Loucy (cell line): Measurements from ENCODE around the gene CACNA1I.
A peak's percentile ranks its signal among the peaks of the same experiment; 100 is the strongest.

Experiments used
- H2AFZ ChIP-seq: fragments of 200-600 bp; sonication (generic); 2 replicates; pipeline ENCODE4 v1.6.0; 2016; ENCODE audit warnings: antibody characterized with exemption, mild to moderate bottlenecking, low read length, moderate library complexity
- H3F3A ChIP-seq: fragments of 200-600 bp; 2 replicates; pipeline ENCODE4 v1.6.0; 2016; ENCODE audit warnings: antibody characterized with exemption, low read depth, mild to moderate bottlenecking
- H3K27me3 ChIP-seq: fragments of 200-600 bp; sonication (generic); 2 replicates; pipeline ENCODE4 v1.6.1; 2014; ENCODE audit warnings: low read length, mild to moderate bottlenecking; ENCODE audit not compliant: insufficient read depth, poor library complexity, severe bottlenecking
- H3K36me3 ChIP-seq: fragments of 200-600 bp; sonication (generic); 2 replicates; pipeline ENCODE4 v1.6.1; 2016; ENCODE audit warnings: low read length; ENCODE audit not compliant: insufficient read depth
- H3K4me1 ChIP-seq: fragments of 200-600 bp; sonication (generic); 2 replicates; pipeline ENCODE4 v1.5.1; 2014; ENCODE audit warnings: low read length, mild to moderate bottlenecking; ENCODE audit not compliant: insufficient read depth, poor library complexity, severe bottlenecking
- H3K4me2 ChIP-seq: fragments of 200-600 bp; sonication (generic); 2 replicates; pipeline ENCODE4 v1.6.0; 2014; ENCODE audit warnings: antibody characterized with exemption, low read length, low read depth, mild to moderate bottlenecking; ENCODE audit not compliant: poor library complexity, severe bottlenecking
- H3K4me3 ChIP-seq: fragments of 200-600 bp; sonication (generic); 2 replicates; pipeline ENCODE4 v1.5.1; 2014; ENCODE audit warnings: low read length, mild to moderate bottlenecking, mixed read lengths; ENCODE audit not compliant: poor library complexity, severe bottlenecking
- H3K79me2 ChIP-seq: fragments of 200-600 bp; sonication (generic); 2 replicates; pipeline ENCODE4 v1.6.1; 2014; ENCODE audit warnings: low read length; ENCODE audit not compliant: insufficient read depth
- H3K9ac ChIP-seq: fragments of 200-600 bp; sonication (generic); 2 replicates; pipeline ENCODE4 v1.6.0; 2014; ENCODE audit warnings: mild to moderate bottlenecking, low read depth, low read length, moderate library complexity; ENCODE audit not compliant: poor library complexity, severe bottlenecking
- H3K9me2 ChIP-seq: fragments of 200-600 bp; sonication (generic); replicated peaks from 2 replicates; pipeline ENCODE4 v1.6.1; 2016; ENCODE audit warnings: low read depth, low read length, mixed read lengths
- H3K9me3 ChIP-seq: fragments of 200-600 bp; sonication (generic); 2 replicates; pipeline ENCODE4 v1.6.1; 2014; ENCODE audit warnings: mild to moderate bottlenecking, antibody characterized with exemption, low read length, low read depth; ENCODE audit not compliant: insufficient read depth
- H4K20me1 ChIP-seq: fragments of 200-600 bp; sonication (generic); 2 replicates; pipeline ENCODE4 v1.6.0; 2014; ENCODE audit warnings: antibody characterized with exemption, low read length, mild to moderate bottlenecking; ENCODE audit not compliant: insufficient read depth, poor library complexity, severe bottlenecking
- EZH2phosphoT487 ChIP-seq: fragments of 200-600 bp; IDR thresholded peaks from 2 replicates; pipeline ENCODE4 v1.6.1; 2018; ENCODE audit warnings: antibody characterized with exemption, mild to moderate bottlenecking, moderate library complexity, borderline replicate concordance
- TF ChIP-seq, protein P1 (sequence below): fragments of 200-600 bp; sonication (generic); conservative IDR thresholded peaks from 2 replicates; pipeline ENCODE4 v1.5.1; 2014; ENCODE audit warnings: mild to moderate bottlenecking, antibody characterized with exemption, low read length

The CACNA1I gene

DNA sequence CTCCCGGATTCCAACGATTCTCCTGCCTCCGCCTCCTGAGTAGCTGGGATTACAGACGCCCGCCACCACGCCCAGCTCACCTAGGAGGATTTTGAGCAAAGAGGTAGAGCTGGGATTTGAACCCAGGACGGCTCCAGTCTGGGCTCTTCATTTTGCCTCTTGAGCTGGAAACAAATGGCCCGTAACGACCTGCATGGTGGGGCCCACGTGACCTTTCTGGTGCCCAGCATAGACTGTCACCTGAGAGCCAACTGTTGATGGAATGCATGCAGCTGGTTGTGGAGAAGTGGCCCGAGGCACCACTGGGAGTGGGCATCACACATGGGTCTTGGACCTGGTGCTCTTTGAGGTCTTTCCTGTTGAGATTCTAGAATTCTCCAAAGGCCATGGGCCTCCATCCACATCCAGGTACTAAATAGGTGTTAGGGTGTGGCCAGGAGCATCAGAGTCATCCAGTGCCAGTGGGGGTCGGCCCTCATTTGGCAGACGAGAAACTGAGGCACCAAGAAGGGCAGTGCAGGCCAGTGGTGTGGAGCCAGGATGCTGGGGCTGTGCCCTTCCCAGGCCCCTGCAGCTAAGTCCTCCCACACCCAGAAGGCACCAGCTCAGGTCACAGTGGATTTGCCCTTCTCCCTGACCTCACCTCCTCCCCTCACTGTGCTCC is 46.3 kb upstream of the CACNA1I start:
- Histone ChIP-seq H3F3A (peaks cover 19% of the 10 kb centered on the region), H4K20me1 (peaks cover 82% of the 10 kb centered on the region), H3K4me3 (peak overlapping the region; percentile 99), H2AFZ (no peak overlapping the region), H3K9ac (peak overlapping the region; percentile 1), H3K9me2 (no peaks in the 10 kb centered on the region), H3K27me3 (peaks cover 13% of the 10 kb centered on the region), H3K9me3 (no peaks in the 10 kb centered on the region), H3K36me3 (peaks cover 44% of the 10 kb centered on the region), H3K79me2 (peaks cover 88% of the 10 kb centered on the region), H3K4me2 (peak overlapping the region; percentile 95), H3K4me1 (peaks cover 41% of the 10 kb centered on the region)
- TF ChIP-seq EZH2phosphoT487, result no peak
- TF ChIP-seq, protein P1, sequence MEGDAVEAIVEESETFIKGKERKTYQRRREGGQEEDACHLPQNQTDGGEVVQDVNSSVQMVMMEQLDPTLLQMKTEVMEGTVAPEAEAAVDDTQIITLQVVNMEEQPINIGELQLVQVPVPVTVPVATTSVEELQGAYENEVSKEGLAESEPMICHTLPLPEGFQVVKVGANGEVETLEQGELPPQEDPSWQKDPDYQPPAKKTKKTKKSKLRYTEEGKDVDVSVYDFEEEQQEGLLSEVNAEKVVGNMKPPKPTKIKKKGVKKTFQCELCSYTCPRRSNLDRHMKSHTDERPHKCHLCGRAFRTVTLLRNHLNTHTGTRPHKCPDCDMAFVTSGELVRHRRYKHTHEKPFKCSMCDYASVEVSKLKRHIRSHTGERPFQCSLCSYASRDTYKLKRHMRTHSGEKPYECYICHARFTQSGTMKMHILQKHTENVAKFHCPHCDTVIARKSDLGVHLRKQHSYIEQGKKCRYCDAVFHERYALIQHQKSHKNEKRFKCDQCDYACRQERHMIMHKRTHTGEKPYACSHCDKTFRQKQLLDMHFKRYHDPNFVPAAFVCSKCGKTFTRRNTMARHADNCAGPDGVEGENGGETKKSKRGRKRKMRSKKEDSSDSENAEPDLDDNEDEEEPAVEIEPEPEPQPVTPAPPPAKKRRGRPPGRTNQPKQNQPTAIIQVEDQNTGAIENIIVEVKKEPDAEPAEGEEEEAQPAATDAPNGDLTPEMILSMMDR, result no peak

DNA sequence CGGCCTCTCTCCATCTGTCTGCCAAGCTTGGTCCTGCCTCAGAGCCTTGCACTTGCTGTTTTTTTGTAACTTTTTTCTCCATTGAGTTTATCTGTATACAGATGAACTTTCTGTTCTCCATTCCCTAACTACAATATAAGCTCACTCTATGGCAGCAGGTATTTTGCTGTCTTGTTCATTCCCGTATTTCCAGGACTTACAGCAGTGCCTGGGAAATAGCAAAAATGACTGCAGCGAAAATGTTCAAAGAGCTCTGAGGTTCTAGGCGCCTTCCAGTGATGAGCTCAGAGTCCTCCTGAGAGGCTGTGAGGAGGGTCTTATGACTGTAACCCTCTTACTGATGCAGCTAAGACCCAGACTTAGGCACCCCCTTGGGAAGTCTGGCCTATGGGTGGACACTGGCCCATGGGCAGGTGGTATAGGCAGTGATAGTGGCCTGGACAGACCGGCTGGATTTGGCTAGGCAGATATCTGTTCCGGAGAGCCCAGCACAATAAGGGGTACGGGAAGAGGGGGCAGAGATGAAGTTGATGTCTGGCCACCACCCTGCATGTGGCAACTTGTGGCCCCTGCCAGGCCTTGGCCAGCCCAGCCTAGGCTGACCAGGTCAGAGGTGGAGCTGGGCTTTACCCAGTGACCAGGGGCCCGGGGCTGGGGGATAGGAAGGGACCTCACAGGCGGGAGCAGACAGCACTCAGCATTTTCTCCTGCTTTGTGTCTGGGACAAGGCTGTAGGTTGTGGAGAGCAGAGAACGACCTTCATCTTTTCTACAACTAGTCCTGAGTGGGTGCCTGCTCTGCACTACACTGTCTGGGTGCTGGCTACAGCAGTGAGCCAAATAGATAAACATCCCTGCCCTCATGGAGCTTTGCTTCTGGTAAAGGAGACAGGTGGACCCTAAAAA is 45.5 kb upstream of the CACNA1I start:
- H3K4me3 ChIP-seq, result peak overlapping the region; percentile 99
- peaks cover 13% of the 10 kb centered on the region for H3K27me3 ChIP-seq
- peaks cover 49% of the 10 kb centered on the region for H3K36me3 ChIP-seq
- peaks cover 90% of the 10 kb centered on the region for H4K20me1 ChIP-seq
- H3K9me3 ChIP-seq, result no peaks in the 10 kb centered on the region
- TF ChIP-seq, protein P1, result no peak
- TF ChIP-seq EZH2phosphoT487, result no peak
- H3K9me2 ChIP-seq, result no peaks in the 10 kb centered on the region
- no peak overlapping the region for H2AFZ ChIP-seq
- peaks cover 19% of the 10 kb centered on the region for H3F3A ChIP-seq
- peak overlapping the region; percentile 1 for H3K9ac ChIP-seq
- peak overlapping the region; percentile 95 for H3K4me2 ChIP-seq
- H3K79me2 ChIP-seq, result peaks cover 94% of the 10 kb centered on the region
- H3K4me1 ChIP-seq, result peaks cover 48% of the 10 kb centered on the region

DNA sequence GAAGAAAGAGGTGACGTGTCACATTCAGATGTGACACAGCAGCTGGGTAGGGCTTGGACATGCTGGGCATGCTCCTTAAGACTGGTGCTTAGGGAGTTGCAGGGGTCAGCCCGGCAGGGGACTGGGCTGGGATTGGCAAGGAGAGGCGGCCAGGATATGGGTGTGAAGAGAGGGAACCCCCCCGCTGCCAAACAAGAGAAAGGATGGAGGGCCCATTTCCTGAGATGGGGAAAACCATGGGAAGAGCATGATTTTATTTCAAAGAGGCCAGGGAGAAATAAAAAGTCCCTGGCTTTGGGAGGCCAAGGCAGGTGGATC is 44.9 kb upstream of the CACNA1I start:
- peaks cover 93% of the 10 kb centered on the region for H4K20me1 ChIP-seq
- H3K79me2 ChIP-seq, result peaks cover 96% of the 10 kb centered on the region
- H3K9ac ChIP-seq, result peak overlapping the region; percentile 1
- TF ChIP-seq, protein P1, result no peak
- no peak for TF ChIP-seq EZH2phosphoT487
- no peaks in the 10 kb centered on the region for H3K9me2 ChIP-seq
- H3K9me3 ChIP-seq, result no peaks in the 10 kb centered on the region
- peaks cover 19% of the 10 kb centered on the region for H3F3A ChIP-seq
- H3K4me2 ChIP-seq, result peak overlapping the region; percentile 95
- no peak overlapping the region for H2AFZ ChIP-seq
- peaks cover 50% of the 10 kb centered on the region for H3K36me3 ChIP-seq
- H3K4me1 ChIP-seq, result peaks cover 54% of the 10 kb centered on the region
- peaks cover 10% of the 10 kb centered on the region for H3K27me3 ChIP-seq
- H3K4me3 ChIP-seq, result peak overlapping the region; percentile 99
